G401 (cell line): ENCODE measurements around the gene TOMT. TPM values are rescaled to one million over a fixed set of nuclear protein-coding genes. Genes with fewer than 3 reads are reported as not detected.

Experiments
- DNase-seq: peaks from one replicate; pipeline ENCODE4 v3.0.0-alpha.2; 2015; ENCODE audit warnings: low spot score
- in situ Hi-C: cut with HindIII; loops from 2 replicates; pipeline ENCODE4 v1.10.0; 2016; ENCODE audit warnings: low sequenced_read_pairs, mixed read lengths
- total RNA-seq: library from RNA; depleted of rRNA; stranded (reverse); fragments of >200 nt; shearing (Covaris generic); gene quantifications from 2 replicates; pipeline ENCODE4 v1.2.3, GENCODE V29; 2014

Gene TOMT
- total RNA-seq, 1 experiment from 2014 or later = not detected

DNA sequence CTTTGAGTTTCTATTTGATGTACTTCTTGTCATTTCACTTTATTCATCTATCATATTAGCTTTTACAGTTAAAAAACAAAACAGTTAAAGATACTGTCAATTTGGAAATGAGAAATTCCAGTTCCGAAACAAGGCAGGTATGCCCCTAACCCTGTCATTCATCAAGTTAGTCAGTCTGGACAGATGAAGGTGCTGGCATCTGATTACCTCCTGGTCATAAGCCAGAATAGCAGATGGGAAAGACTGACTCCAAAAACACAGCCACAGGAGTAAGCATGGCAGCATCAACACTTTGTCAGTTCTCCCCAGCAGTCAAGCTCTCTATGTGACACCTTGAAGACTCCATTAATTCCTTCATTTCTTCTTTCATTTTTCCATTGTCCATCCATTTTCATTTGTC lies 20.8 kb upstream of the TOMT start:
- DNase-seq = peak; percentile 96
- in situ Hi-C loops = no loop called here

DNA sequence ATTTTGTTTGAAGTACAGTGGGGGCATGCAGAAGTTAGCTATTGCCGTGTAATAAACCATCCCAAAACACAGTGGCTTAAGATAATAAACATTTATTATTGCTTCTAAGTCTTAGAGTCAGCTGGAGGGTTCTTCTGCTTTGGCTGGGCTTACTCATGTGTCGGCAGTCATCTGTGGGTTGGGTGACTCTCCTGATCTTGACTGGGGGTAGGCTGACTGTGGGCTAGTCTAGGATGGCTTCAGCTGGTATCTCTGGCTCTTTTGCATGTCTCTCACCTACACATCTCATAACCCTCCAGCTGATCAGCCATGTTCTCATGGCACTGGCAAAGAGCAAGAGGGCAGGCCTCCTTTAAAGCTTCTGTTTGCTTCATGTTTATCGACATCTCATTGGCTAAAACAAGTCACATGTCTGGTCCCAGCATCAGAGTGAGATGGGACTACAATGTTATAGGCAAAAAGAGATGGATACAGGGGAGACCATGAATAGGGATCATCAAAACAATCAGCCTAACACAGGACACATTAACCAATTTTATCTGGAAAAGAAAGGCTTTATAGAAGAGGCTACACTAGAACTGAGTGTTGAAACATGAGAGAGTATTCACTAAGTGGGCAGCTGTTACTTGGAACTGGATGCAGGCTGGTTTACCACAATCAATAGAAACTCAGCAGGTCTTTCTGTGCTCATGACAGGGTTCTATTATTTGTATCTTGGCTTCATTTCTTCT lies 19.9 kb upstream of the TOMT start:
- in situ Hi-C loops = no loop called here
- peak; percentile 33 for DNase-seq

DNA sequence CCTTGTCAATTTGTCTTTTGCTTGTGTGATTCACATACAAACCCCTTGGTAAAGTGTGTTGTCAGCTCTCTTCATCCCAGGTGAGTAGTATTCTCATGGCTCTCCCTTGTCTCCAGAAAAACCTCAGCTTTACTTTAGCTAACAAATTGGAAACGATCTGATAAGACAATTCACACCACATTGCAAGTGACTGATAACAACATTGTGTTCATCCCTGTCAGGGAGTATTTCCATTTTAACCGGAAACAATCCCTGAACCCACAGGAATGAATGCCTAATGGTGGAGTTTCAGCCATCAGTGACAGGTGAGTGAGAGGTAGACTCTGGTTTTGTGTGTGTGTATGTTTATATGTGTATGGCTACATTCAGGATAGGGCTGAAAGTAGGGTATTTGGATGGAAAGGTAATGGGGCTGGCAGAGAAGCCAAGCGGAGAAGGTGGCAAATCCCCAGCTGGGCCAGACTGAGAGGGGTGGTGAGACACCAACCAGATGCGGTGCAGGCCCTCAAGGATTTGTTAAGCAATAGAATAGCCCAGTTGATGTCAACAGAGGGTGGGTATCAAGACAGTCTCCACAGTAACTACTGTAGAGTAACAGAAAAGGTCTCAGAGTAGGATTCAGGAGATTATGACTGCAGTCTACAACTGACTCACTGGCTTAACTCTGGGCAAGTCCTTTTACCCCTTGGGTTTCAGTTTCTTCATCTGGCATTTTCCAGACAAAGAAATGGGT lies 17.5 kb upstream of the TOMT start:
- DNase-seq = no peak
- in situ Hi-C loops = no loop called here

DNA sequence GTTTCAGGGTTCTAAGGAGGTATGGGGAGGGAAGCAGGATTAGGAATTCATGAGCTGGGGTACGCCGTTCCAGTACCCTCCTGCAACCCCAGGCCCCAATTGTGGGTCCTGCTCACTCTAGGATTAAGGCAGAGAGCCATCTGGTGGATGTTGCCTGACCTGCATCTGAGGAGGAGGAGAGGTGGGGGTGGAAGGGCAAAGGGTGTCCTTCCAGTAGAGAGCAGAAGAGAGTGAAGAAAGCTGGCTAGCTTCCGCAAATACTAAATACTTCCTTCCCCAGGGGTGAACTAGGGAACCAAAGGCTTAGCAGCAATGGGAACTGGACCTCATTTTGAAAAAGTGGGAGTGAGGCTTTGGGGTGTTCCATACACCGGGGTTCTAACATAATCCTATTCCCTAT lies 14.4 kb upstream of the TOMT start:
- in situ Hi-C loops = no loop called here
- DNase-seq = peak; percentile 63

DNA sequence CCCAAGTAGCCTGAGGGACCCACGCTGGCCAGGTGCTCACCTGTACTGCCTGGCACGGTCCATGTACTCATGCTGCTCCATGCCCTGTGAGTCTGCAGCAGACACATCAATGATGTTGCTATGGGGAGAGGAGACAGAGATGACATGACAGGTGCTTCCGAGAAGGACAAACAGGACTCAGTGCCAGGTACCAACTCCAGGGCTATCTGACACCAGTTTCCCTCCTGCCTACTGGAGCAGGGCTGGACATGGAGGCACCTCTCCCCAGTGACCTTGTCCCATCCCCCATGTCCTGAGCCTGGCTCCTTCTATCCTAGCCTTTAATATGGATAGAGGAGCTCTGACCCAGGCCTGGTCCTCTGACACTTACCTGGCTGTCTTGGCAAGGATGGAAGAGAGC lies 7.0 kb upstream of the TOMT start:
- in situ Hi-C loops = no loop called here

DNA sequence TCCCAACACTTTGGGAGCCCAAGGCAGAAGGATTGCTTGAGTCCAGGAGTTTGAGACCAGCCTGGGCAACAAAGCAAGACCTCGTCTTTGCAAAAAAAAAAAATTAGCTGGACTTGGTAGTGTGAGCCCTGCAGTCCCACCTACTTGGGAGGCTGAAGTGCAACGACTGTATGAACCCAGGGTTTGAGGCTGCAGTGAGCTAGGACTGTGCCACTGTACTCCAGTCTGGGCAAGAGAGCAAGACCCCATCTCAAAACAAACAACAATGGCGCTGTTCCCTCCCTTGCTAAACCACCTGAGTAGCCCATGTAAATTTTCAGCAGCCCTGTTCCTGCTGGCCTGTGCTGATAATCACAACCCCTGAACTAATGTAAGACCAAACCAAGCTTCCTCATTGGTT lies 5.7 kb upstream of the TOMT start:
- in situ Hi-C loops = no loop called here
- no peak for DNase-seq

More for the DNA sequence above, 7.0 kb upstream of the TOMT start:
- no peak for DNase-seq

DNA sequence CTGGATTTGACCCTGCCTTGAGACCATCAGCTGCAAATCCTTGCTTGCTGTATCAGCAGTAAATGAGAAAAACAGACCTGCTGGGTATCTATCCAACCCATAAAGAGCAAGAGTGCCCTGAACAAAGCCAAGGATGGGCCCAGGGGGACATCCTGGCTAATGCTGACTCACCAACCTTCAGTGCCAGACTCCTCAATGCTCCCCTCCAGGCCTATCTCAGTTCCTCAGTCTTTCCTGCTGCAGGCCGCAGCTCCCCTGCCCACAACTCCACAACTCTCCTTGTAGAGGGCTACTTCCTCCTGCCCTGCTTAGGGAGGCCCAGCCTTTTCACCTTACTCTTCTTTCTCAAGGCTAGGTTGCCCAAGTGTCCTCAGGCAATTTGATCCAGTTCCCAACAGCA lies 5.3 kb upstream of the TOMT start:
- DNase-seq = no peak
- in situ Hi-C loops = no loop called here

DNA sequence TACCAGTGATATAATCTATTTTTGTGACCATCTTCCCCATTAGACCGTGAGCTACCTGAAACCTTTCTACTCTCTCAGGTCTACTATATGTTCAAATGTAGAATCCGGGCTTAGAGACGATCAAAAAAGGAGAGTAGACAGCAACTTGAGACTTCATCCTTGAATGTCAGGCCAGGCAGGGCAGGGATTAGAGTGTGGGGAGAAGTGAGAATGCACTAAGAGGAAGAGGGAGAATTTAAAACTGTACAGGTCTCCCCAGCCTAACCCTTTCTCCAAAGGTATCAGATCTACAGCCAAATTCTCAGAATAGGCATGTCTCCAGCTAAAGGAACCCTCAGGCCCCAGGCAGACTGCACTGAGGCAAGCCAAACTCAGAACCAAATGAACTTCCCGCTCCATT lies 3.6 kb upstream of the TOMT start:
- in situ Hi-C loops = no loop called here
- DNase-seq = no peak

DNA sequence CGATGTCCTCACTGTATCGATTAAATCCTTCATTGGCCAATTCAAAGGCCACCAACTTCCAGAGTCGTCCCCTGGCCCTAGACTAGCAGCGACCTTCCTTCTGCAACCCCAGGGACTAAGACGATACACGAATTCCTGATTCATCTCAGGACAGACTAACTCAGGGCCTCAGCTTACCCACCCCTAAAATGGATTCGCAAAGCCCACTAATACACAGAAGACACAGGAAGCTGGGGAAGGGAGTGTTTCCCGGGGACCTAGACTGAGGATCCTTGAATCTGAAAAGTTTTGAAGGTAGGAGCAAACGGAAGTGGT lies 3.1 kb upstream of the TOMT start:
- no peak for DNase-seq
- in situ Hi-C loops = no loop called here

DNA sequence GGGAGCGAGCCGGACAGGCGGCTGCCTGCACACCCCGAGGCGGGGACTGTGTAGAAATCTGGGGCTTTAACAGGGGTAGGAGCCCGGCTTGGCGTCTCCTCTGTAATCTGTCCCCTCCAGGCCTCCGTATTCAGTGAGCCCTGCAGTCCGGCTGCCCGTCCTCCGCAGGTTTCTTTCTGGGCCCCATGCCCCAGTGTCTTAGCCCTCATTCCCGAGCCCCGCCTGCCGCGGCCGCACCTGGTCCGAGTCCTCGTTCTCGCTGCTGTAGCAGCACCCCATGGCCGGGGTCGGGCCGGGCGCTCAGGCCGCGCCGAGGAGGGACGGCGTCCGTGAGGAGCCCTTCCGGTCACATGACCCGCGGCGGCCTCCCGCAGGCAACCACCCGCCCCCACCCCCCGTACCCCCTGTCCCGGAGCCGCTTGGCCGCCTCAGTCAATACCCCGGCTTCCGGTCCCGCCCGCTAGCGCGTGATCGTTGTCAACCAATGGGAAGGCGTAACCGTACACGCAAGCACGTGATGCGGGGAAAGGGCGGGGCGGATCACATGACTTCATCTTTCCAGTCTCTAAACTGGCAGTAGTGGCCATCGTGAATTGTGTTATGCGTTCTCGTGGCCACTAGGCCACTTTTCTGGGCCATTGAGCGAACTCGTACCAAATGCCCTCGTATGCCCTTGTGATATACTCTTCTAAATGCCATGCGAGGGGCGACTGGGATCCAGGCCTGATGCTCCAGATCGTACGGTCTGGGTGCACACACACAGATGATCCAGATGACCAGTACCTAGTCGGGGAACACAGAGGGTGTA lies 2.6 kb upstream of the TOMT start, which contains the start of gene LAMTOR1:
Gene LAMTOR1 (minus strand): TSS at position 352 of the 808 bp plus-strand sequence. CDS start 73 bp downstream, at position 279.
- DNase-seq = peak; percentile 98
- in situ Hi-C loops = no loop called here

DNA sequence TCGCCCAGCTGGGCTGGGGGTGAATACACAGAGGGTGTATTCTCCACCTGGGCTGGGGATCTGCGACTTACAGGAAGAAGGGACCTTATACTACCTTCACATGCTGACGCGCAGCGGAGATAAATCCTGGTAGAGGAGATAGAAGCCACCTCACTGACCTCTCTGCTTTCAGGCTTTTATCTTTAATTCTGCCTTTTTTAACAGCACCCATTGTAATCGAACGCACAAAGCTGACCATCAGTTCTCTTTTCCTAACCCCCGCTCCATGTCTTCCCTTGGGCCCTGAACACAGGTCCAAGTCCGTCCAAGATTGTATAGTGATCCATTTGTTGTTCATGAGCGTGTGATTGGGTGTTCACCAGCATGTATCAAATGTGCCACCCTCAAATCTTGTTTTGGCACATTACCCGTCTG lies 2.0 kb upstream of the TOMT start:
- in situ Hi-C loops = no loop called here
- no peak for DNase-seq

DNA sequence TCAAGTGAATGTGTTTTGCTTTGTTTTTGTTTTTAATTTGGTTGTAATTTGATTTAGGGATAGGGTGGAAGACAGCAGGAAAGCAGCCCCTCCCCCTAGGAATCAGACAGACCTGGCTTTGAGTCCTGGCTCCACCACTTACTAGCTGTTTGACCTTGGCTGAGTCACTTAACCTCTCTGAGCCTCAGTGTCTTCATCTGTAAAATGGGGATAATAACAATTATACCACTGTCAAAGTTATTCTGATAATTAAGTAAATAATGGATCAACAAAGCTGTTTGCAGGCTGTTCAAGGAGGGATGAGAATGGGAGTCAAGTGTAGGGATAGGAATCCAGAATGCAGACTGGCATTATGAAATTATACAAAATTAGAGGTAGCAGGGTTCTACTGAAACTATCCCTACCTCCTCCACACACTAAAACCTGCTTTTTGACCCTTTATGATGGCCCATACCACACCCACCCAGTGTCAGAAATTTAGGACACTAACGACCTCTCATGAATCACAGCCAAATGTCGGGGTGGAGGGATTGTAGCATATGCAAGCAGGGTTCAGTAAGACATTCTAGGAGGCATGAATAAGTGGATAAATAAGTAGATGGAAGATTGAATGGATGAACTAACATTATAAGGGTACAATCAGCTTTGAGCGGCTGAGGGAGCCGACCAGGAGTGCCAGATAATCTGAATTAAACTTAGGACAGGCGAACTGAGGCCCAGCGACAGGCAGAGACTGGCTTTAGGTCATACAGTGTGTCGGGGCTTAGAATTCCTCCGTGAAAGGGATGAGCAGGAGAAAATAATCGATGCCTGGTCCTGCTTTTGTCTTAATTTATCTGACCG lies 5.8 kb downstream of the TOMT start:
- in situ Hi-C loops = no loop called here
- DNase-seq = no peak

DNA sequence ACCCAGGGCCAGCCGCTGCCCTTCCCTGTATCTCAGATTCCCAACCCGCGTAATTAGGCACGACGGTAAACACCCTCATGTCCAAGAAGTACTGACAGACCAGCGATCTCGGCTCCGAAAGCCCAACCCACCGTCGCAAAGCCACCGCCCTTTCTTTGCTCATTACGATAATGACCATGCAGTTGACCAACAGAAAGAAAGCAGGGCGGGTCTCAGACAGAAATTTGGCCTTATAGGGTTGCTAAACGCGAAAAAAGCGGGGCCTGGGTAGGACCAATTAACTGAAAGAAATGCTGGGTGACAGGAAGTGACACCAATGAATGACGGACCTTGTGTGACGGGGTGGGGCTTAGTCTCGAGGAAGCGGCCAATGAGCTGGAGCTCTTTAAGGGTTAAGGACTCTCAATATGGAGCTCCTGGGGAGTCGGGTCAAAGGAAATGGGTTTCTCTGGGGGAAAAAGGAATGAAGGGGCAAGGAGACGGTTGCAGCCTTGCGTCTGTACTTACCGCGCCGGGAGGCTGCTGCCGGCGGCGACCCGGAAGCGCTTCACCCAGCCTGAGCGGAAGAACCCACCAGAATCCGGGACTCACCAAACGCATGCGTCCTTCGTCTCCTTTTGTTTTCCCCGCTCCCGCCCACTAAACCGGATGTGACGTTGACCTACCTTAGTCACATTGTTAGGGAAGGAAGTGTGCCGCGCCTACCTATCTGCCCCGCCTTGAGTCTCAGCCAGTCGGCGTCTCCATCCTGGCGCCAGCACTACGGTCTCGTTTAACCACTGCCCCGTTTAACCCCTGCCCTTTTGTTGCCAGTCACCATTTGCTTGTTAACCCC lies 6.6 kb downstream of the TOMT start, which contains the start of gene ANAPC15:
Gene ANAPC15 (minus strand): TSS at position 553 of the 835 bp plus-strand sequence. CDS start 1,419 bp downstream, outside the sequence.
- peak; percentile 100 for DNase-seq
- in situ Hi-C loops = no loop called here

DNA sequence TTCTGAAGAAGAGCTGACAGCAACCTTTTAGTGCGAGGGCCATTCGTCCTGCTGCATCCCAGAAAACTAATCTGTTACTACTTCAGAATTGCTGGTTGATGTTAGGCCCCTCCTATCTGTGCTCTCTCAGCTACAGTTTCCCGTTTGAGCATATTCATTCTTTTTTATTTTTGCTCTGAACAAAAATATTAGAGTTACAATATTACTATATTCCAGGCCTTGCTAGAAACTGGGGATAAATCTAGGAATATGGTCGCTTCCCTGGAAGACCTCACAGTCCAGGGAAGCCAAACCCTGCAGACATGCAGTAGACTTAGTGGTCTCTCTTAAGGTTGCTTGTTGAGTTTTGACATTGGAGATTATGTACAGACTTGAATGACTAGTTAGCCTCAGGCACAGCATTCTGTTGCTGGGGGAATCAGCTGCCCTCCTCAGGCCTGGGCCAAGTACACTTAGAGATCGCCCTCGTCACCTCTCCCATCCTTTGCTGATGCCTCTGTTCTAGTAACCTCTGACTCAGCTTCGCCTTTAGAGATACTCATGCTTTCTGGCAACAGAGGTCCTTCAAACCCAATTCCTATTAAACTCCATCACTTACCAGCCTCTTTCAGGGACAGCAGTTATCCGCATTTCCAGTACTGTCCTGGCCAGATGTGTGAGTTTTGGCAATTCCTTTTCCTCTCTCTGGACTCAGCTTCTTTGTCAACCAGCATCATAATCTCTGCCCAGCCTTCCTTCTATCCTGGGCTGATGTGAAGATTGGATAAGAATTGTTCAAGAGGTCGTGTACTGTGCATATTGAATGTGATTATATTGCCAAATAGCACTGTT lies 7.5 kb downstream of the TOMT start:
- in situ Hi-C loops = no loop called here
- no peak for DNase-seq

DNA sequence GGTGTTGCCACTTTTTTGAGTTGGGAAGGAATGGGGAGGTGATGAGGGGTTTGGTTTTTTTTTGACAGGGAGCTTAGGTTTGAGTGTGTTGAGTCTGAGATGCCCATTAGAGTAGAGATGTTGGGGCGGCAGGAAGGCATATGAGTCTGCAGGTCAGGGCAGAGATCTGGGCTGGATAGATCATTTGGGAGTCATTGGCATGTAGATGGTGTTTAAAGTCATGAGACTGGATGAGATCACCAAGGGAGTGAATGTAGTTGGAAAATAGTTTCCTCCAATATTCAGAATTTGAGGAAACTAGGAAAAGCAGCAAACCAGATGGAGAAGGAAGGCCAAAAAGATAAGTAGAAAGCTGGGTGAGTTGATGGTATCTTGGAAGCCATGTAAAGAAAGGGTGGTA lies 8.8 kb downstream of the TOMT start:
- in situ Hi-C loops = no loop called here

DNA sequence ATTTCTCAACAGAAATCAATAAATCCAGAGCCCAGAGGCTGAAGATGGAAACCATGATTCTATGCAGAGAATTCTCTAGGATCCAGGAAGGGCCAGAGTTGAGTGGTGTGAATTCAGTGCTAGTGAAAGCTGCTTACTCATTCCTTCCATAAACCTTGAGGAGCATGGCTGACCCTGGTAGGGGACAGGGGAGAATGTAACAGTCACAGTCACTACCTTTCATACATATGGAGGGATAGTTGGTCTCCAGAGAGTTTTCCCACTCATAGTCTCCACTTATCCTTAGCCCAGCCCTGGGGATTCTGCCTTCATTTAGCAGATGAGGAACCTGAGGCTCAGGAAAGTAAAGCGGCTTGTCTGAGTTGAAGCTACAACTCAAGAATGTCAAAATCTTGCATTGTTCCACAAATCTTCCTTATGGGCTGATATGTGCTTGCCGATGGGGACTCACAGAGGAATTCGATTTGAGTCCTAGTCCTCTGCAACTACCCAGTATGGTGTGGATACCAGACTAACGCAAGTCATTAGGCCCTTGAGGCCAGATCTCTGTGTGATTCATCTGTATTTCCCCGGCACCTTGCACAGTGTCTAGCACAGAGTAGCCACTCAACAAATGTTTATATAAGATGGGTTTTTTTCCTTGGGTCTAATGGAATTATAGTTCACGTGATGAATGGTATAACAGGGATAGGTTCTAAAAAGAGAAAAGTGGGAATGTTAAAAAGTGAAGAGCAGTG lies 10.5 kb downstream of the TOMT start:
- no peak for DNase-seq
- in situ Hi-C loops = no loop called here

More for the DNA sequence above, 8.8 kb downstream of the TOMT start:
- no peak for DNase-seq

DNA sequence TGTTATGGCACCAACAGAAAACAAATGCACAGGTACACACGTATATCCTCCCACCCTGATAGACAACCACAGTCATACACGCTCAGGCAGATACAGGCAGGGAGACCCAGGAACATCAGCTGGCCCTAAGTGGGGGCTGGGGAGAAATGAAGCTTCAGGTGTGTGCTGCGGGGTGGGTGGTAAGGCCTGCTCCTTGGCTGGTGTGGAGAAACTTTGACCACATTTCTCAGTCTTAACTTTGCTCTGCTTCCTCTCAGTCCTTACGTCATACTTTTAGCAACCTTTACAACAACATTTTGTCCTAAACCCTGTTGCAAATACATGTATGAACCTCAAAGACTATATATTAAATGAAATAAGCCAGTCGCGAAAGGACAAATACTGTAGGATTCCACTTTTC lies 13.5 kb downstream of the TOMT start:
- in situ Hi-C loops = no loop called here

More for the DNA sequence above, 13.5 kb downstream of the TOMT start:
- no peak for DNase-seq
